NCI-H2196 treated with DMSO at 0.1 percent for 48 hours (cell line): ENCODE results near the gene DNAJC6.
A peak's percentile ranks its signal among the peaks of the same experiment; 100 is the strongest.

ENCODE experiments used
- DNase-seq: peaks from one replicate; lab custom pipeline; 2025; ENCODE audit not compliant: unreplicated experiment; lab: John Stamatoyannopoulos, UW

Gene DNAJC6

GRCh38 chr1:65292861-65293593 is 16.3 kb upstream of the DNAJC6 start:
- DNase-seq, result no peak

- DNase-seq, result no peak
These were observed 11.6 kb upstream of the DNAJC6 start for GRCh38 chr1:65297706-65298105.

- no peak for DNase-seq
These were observed 10.0 kb upstream of the DNAJC6 start for GRCh38 chr1:65299328-65299727.

- no peak for DNase-seq
These were observed 501 bp upstream of the DNAJC6 start for GRCh38 chr1:65308781-65309303.

GRCh38 chr1:65310078-65310587 is 790 bp downstream of the DNAJC6 start:
- peak; percentile 61 for DNase-seq

GRCh38 chr1:65311760-65312159 is 2.4 kb downstream of the DNAJC6 start:
- DNase-seq, result no peak

- DNase-seq, result no peak
These were observed 6.9 kb downstream of the DNAJC6 start for GRCh38 chr1:65316233-65316632.

GRCh38 chr1:65317866-65318653 is 8.7 kb downstream of the DNAJC6 start:
- no peak for DNase-seq

- no peak for DNase-seq
These were observed 9.8 kb downstream of the DNAJC6 start for GRCh38 chr1:65319141-65319540.

- DNase-seq, result no peak
These were observed 10.4 kb downstream of the DNAJC6 start for GRCh38 chr1:65319754-65320153.

- DNase-seq, result no peak
These were observed 12.5 kb downstream of the DNAJC6 start for GRCh38 chr1:65321879-65322278.

- no peak for DNase-seq
These were observed 13.9 kb downstream of the DNAJC6 start for GRCh38 chr1:65323246-65323645.

GRCh38 chr1:65330021-65330420 is 20.7 kb downstream of the DNAJC6 start:
- no peak for DNase-seq

- no peak for DNase-seq
These were observed 21.5 kb downstream of the DNAJC6 start for GRCh38 chr1:65330822-65331221.

GRCh38 chr1:65332821-65333220 is 23.5 kb downstream of the DNAJC6 start:
- DNase-seq, result no peak

- DNase-seq, result no peak
These were observed 24.7 kb downstream of the DNAJC6 start for GRCh38 chr1:65334081-65334480.

GRCh38 chr1:65339866-65340468 is 30.6 kb downstream of the DNAJC6 start:
- no peak for DNase-seq

GRCh38 chr1:65341381-65341780 is 32.0 kb downstream of the DNAJC6 start:
- no peak for DNase-seq

- DNase-seq, result no peak
These were observed 33.9 kb downstream of the DNAJC6 start for GRCh38 chr1:65343286-65343685.

GRCh38 chr1:65344171-65344814 is 35.0 kb downstream of the DNAJC6 start:
- no peak for DNase-seq

GRCh38 chr1:65346190-65346589 is 36.8 kb downstream of the DNAJC6 start:
- no peak for DNase-seq
